ENCODE measurements around the gene RAPGEF1. TPM values are rescaled to one million over a fixed set of nuclear protein-coding genes. Genes with fewer than 3 reads are reported as not detected.
A peak's percentile ranks its signal among the peaks of the same experiment; 100 is the strongest.
"Not testable (repeated sequence)": the region's sequence is repeated elsewhere in the genome, so short reads cannot be mapped to it uniquely, and the experiment has no call there.

RAPGEF1 gene
- total RNA-seq, 1 donor from 2014 or later, result 57.9 TPM

GRCh38 chr9:131690941-131691573 is 48.8 kb downstream of the RAPGEF1 start:
- Histone ChIP-seq H3K27me3 (no peaks in the 10 kb centered on the region), H3K9me3 (no peaks in the 10 kb centered on the region), H3K4me1 (peaks cover 37% of the 10 kb centered on the region), H3K36me3 (no peaks in the 10 kb centered on the region), H3K4me3 (no peak overlapping the region), H3K27ac (no peak overlapping the region)
- intact Hi-C loops (cut with DNase I), result no loop called here
- TF ChIP-seq POLR2A (IDR thresholded peaks at IDR 0.05) (no peak), POLR2AphosphoS5 (IDR thresholded peaks at IDR 0.05; ENCODE audit: insufficient read depth in 1 of 2, low read depth in 1 of 2) (no peak), CTCF (IDR thresholded peaks at IDR 0.05) (no peak)
- DNase-seq (ENCODE audit: extremely low spot score in 2 of 2), result no peak

- no peaks in the 10 kb centered on the region for H3K36me3 ChIP-seq
- peaks cover 37% of the 10 kb centered on the region for H3K4me1 ChIP-seq
- no peaks in the 10 kb centered on the region for H3K9me3 ChIP-seq
- no peaks in the 10 kb centered on the region for H3K27me3 ChIP-seq
- TF ChIP-seq POLR2AphosphoS5 (IDR thresholded peaks at IDR 0.05; ENCODE audit: insufficient read depth in 1 of 2, low read depth in 1 of 2) (no peak), CTCF (IDR thresholded peaks at IDR 0.05) (no peak), POLR2A (IDR thresholded peaks at IDR 0.05) (no peak)
- no peak overlapping the region for H3K4me3 ChIP-seq
- no peak overlapping the region for H3K27ac ChIP-seq
- DNase-seq (ENCODE audit: extremely low spot score in 2 of 2), result no peak
- intact Hi-C loops (cut with DNase I), result no loop called here
Observed at GRCh38 chr9:131690462-131690861, 49.4 kb downstream of the RAPGEF1 start.

- Histone ChIP-seq H3K27me3 (no peaks in the 10 kb centered on the region), H3K36me3 (no peaks in the 10 kb centered on the region), H3K4me3 (no peak overlapping the region), H3K9me3 (no peaks in the 10 kb centered on the region), H3K27ac (no peak overlapping the region), H3K4me1 (peaks cover 33% of the 10 kb centered on the region)
- intact Hi-C loops (cut with DNase I), result no loop called here
- TF ChIP-seq POLR2AphosphoS5 (IDR thresholded peaks at IDR 0.05; ENCODE audit: insufficient read depth in 1 of 2, low read depth in 1 of 2), result no peak
- TF ChIP-seq CTCF (IDR thresholded peaks at IDR 0.05), result no peak
- TF ChIP-seq POLR2A (IDR thresholded peaks at IDR 0.05), result no peak
- peak in 1 of 2 donors; percentile 22 for DNase-seq (ENCODE audit: extremely low spot score in 2 of 2)
Observed at GRCh38 chr9:131688377-131688776, 51.5 kb downstream of the RAPGEF1 start.

GRCh38 chr9:131685753-131686706 is 53.8 kb downstream of the RAPGEF1 start:
- DNase-seq (ENCODE audit: extremely low spot score in 2 of 2), result no peak
- no peak overlapping the region for H3K27ac ChIP-seq
- H3K4me3 ChIP-seq, result no peak overlapping the region
- TF ChIP-seq POLR2A (IDR thresholded peaks at IDR 0.05), result no peak
- no peak for TF ChIP-seq CTCF (IDR thresholded peaks at IDR 0.05)
- TF ChIP-seq POLR2AphosphoS5 (IDR thresholded peaks at IDR 0.05; ENCODE audit: insufficient read depth in 1 of 2, low read depth in 1 of 2), result no peak
- no peaks in the 10 kb centered on the region for H3K9me3 ChIP-seq
- intact Hi-C loops (cut with DNase I), result no loop called here
- H3K36me3 ChIP-seq, result no peaks in the 10 kb centered on the region
- peaks cover 26% of the 10 kb centered on the region for H3K4me1 ChIP-seq
- H3K27me3 ChIP-seq, result no peaks in the 10 kb centered on the region

GRCh38 chr9:131683094-131683493 is 56.8 kb downstream of the RAPGEF1 start:
- H3K36me3 ChIP-seq; H3K4me3 ChIP-seq; H3K27ac ChIP-seq; H3K9me3 ChIP-seq; DNase-seq (ENCODE audit: extremely low spot score in 2 of 2); H3K27me3 ChIP-seq; intact Hi-C loops (cut with DNase I): not testable (repeated sequence)
- peaks cover 49% of the 10 kb centered on the region for H3K4me1 ChIP-seq

Measured in vagina (tissue), 2 donors.